ENCODE measurements around the gene IGIP. TPM values are rescaled to one million over a fixed set of nuclear protein-coding genes. Genes with fewer than 3 reads are reported as not detected.

Gene IGIP
- polyA plus RNA-seq, 3 donors = 0.08 to 0.75 TPM; not detected in 1

- H3K4me2 ChIP-seq (replicated peaks; ENCODE audit: extremely low read depth, low read length, poor library complexity, severe bottlenecking) = peak overlapping the region; percentile 90
- peak; percentile 75 to 79 (median 78) for DNase-seq
- H3K9me3 Mint-ChIP-seq = peaks cover 0 to 2% (median 0%) of the 10 kb centered on the region in 7 donors
- no peaks in the 10 kb centered on the region for H3K27me3 ChIP-seq (ENCODE audit: control insufficient read depth in 2 of 2, insufficient read depth in 2 of 2, low read length in 2 of 2)
- H3K36me3 Mint-ChIP-seq = peaks cover 0 to 4% of the 10 kb centered on the region in 2 donors
- H3K9ac ChIP-seq (ENCODE audit: insufficient read depth, low read length, poor library complexity, severe bottlenecking) = peak overlapping the region; percentile 91
- H3K4me3 ChIP-seq (replicated peaks in 1 of 3; ENCODE audit: low read depth in 2 of 3, low read length in 3 of 3) = peak overlapping the region; percentile 56 to 93 (median 88)
- no peaks in the 10 kb centered on the region for H4K20me1 ChIP-seq (ENCODE audit: insufficient read depth, low read length)
- H3K4me3 Mint-ChIP-seq = peak overlapping the region; percentile 98
- H3K4me1 Mint-ChIP-seq = peaks cover 11% of the 10 kb centered on the region
- under 1% methylated on average over 58 of the region's 58 CpGs for WGBS (ENCODE audit: insufficient coverage)
- intact Hi-C loops (cut with micrococcal nuclease) = no loop called here
- H3K27me3 Mint-ChIP-seq (ENCODE audit: low read depth in 3 of 3) = peaks cover 1 to 10% (median 5%) of the 10 kb centered on the region in 3 donors
- peak; percentile 37 for TF ChIP-seq CTCF (IDR thresholded peaks at IDR 0.05)
- H3K79me2 ChIP-seq (ENCODE audit: insufficient read depth, low read length) = peaks cover 3% of the 10 kb centered on the region
- H3K27ac Mint-ChIP-seq = peak overlapping the region; percentile 90 to 98 (median 94)
- peaks cover 14 to 15% of the 10 kb centered on the region in 2 donors for H3K4me1 ChIP-seq (ENCODE audit: control insufficient read depth in 1 of 2, insufficient read depth in 2 of 2, low read length in 2 of 2)
- H3K9me3 ChIP-seq (replicated peaks in 1 of 2; ENCODE audit: control insufficient read depth in 1 of 2, insufficient read depth in 1 of 2, low read length in 2 of 2) = no peaks in the 10 kb centered on the region
- no peaks in the 10 kb centered on the region for H3K36me3 ChIP-seq (replicated peaks in 1 of 2; ENCODE audit: control insufficient read depth in 1 of 2, insufficient read depth in 2 of 2, low read length in 2 of 2)
- H2AFZ ChIP-seq (ENCODE audit: insufficient read depth, low read depth, low read length, poor library complexity, severe bottlenecking) = peak overlapping the region; percentile 72
- peak overlapping the region; percentile 70 to 88 for H3K27ac ChIP-seq (ENCODE audit: low read depth in 1 of 2, low read length in 2 of 2)
Observed at GRCh38 chr5:140175367-140176030, 49.8 kb downstream of the IGIP start.

- Histone ChIP-seq H3K9me3 (replicated peaks in 1 of 2; ENCODE audit: control insufficient read depth in 1 of 2, insufficient read depth in 1 of 2, low read length in 2 of 2) (no peaks in the 10 kb centered on the region), H3K9ac (ENCODE audit: insufficient read depth, low read length, poor library complexity, severe bottlenecking) (peak overlapping the region; percentile 91), H3K4me2 (replicated peaks; ENCODE audit: extremely low read depth, low read length, poor library complexity, severe bottlenecking) (peak overlapping the region; percentile 90), H2AFZ (ENCODE audit: insufficient read depth, low read depth, low read length, poor library complexity, severe bottlenecking) (peak overlapping the region; percentile 72), H3K27me3 (ENCODE audit: control insufficient read depth in 2 of 2, insufficient read depth in 2 of 2, low read length in 2 of 2) (no peaks in the 10 kb centered on the region), H3K4me3 (replicated peaks in 1 of 3; ENCODE audit: low read depth in 2 of 3, low read length in 3 of 3) (peak overlapping the region; percentile 56 to 93 (median 88)), H3K27ac (ENCODE audit: low read depth in 1 of 2, low read length in 2 of 2) (peak overlapping the region; percentile 70 to 88), H4K20me1 (ENCODE audit: insufficient read depth, low read length) (no peaks in the 10 kb centered on the region), H3K79me2 (ENCODE audit: insufficient read depth, low read length) (peaks cover 3% of the 10 kb centered on the region), H3K36me3 (replicated peaks in 1 of 2; ENCODE audit: control insufficient read depth in 1 of 2, insufficient read depth in 2 of 2, low read length in 2 of 2) (no peaks in the 10 kb centered on the region), H3K4me1 (ENCODE audit: control insufficient read depth in 1 of 2, insufficient read depth in 2 of 2, low read length in 2 of 2) (peaks cover 14 to 15% of the 10 kb centered on the region in 2 donors)
- intact Hi-C loops (cut with micrococcal nuclease) = no loop called here
- Mint-ChIP-seq H3K36me3 (peaks cover 0 to 4% of the 10 kb centered on the region in 2 donors), H3K27ac (peak overlapping the region; percentile 90 to 98 (median 93)), H3K9me3 (peaks cover 0 to 2% (median 0%) of the 10 kb centered on the region in 7 donors), H3K4me1 (peaks cover 13% of the 10 kb centered on the region), H3K27me3 (ENCODE audit: low read depth in 3 of 3) (peaks cover 1 to 10% (median 5%) of the 10 kb centered on the region in 3 donors), H3K4me3 (peak overlapping the region; percentile 98)
- 0% methylated on average over 2 of the region's 4 CpGs for WGBS (ENCODE audit: insufficient coverage)
- DNase-seq = peak in 2 of 3 donors; percentile 38 to 56
- no peak for TF ChIP-seq CTCF (IDR thresholded peaks at IDR 0.05)
Observed at GRCh38 chr5:140176031-140176387, 50.3 kb downstream of the IGIP start.
